Fibroblast of peridontal ligament (primary cell): ENCODE measurements around the gene B3GAT2.
A peak's percentile ranks its signal among the peaks of the same experiment; 100 is the strongest.

Experiments
- DNase-seq: peaks from one replicate; pipeline ENCODE4 v3.0.0-alpha.2; 2010; ENCODE audit errors: extremely low read depth

Gene B3GAT2

GRCh38 chr6:70843328-70843918 lies 113.4 kb downstream of the B3GAT2 start:
- no peak for DNase-seq

GRCh38 chr6:70842541-70842940 lies 114.3 kb downstream of the B3GAT2 start:
- DNase-seq = no peak

GRCh38 chr6:70841112-70841511 lies 115.7 kb downstream of the B3GAT2 start:
- no peak for DNase-seq

- DNase-seq = no peak
These were observed 117.3 kb downstream of the B3GAT2 start for GRCh38 chr6:70839286-70840266.

- peak; percentile 33 for DNase-seq
These were observed 118.0 kb downstream of the B3GAT2 start for GRCh38 chr6:70838907-70839285.

- peak; percentile 75 for DNase-seq
These were observed 122.3 kb downstream of the B3GAT2 start for GRCh38 chr6:70834520-70834919.

GRCh38 chr6:70831427-70831826 lies 125.4 kb downstream of the B3GAT2 start:
- no peak for DNase-seq

GRCh38 chr6:70823651-70824050 lies 133.2 kb downstream of the B3GAT2 start:
- DNase-seq = no peak

- no peak for DNase-seq
These were observed 135.1 kb downstream of the B3GAT2 start for GRCh38 chr6:70821751-70822150.

GRCh38 chr6:70820778-70821177 lies 136.1 kb downstream of the B3GAT2 start:
- no peak for DNase-seq

GRCh38 chr6:70819646-70820045 lies 137.2 kb downstream of the B3GAT2 start:
- DNase-seq = peak; percentile 21

- no peak for DNase-seq
These were observed 143.0 kb downstream of the B3GAT2 start for GRCh38 chr6:70813885-70814284.

GRCh38 chr6:70811788-70812187 lies 145.1 kb downstream of the B3GAT2 start:
- DNase-seq = no peak
